ENCODE measurements around the gene LECT2.
A peak's percentile ranks its signal among the peaks of the same experiment; 100 is the strongest.

LECT2 gene

GRCh38 chr5:135988546-135988945 lies 33.8 kb upstream of the LECT2 start:
- no peak for TF ChIP-seq CTCF (IDR thresholded peaks at IDR 0.05; ENCODE audit: low read depth, low read length, missing control alignments)
- in situ Hi-C loops (cut with HindIII; ENCODE audit: low pct_ligation_motif_present, low sequenced_read_pairs) = no loop called here
- no peak overlapping the region for H3K27ac ChIP-seq
- DNase-seq = no peak
- H3K36me3 ChIP-seq (replicated peaks) = no peaks in the 10 kb centered on the region
- no peak overlapping the region for H3K4me3 ChIP-seq (ENCODE audit: low read depth, low read length)
- no peaks in the 10 kb centered on the region for H3K27me3 ChIP-seq (replicated peaks)

DNA sequence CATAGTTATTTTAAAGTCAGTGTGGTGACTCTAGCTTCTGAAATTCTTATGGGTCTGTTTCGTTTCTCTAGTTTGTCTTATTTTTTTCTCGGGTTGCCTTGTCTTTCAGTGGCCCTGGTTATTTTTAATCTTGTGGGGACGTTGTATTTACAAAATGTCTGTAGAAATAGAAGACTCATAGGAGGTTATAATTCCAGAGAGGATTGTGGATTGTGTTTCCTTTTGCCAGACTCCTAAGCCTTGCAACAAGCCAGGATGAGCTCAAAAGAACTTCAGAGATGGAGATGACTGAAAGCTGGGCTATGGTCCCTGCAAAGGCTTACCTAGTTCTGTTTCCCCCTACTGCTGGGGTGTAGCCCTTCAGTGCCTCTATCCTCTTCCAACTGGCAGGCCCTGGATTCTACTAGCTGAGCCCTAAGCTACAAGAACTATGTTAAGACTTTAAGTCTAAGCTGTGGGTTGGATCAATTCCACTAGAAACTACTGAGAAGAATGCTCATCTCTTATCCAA lies 32.2 kb upstream of the LECT2 start:
- no peak for DNase-seq
- TF ChIP-seq CTCF (IDR thresholded peaks at IDR 0.05; ENCODE audit: low read depth, low read length, missing control alignments) = no peak
- no peak overlapping the region for H3K27ac ChIP-seq
- no peaks in the 10 kb centered on the region for H3K36me3 ChIP-seq (replicated peaks)
- in situ Hi-C loops (cut with HindIII; ENCODE audit: low pct_ligation_motif_present, low sequenced_read_pairs) = no loop called here
- H3K4me3 ChIP-seq (ENCODE audit: low read depth, low read length) = no peak overlapping the region
- H3K27me3 ChIP-seq (replicated peaks) = no peaks in the 10 kb centered on the region

- no peak for TF ChIP-seq CTCF (IDR thresholded peaks at IDR 0.05; ENCODE audit: low read depth, low read length, missing control alignments)
- Histone ChIP-seq H3K27me3 (replicated peaks) (no peaks in the 10 kb centered on the region), H3K4me3 (ENCODE audit: low read depth, low read length) (no peak overlapping the region), H3K27ac (no peak overlapping the region), H3K36me3 (replicated peaks) (no peaks in the 10 kb centered on the region)
- DNase-seq = no peak
- in situ Hi-C loops (cut with HindIII; ENCODE audit: low pct_ligation_motif_present, low sequenced_read_pairs) = no loop called here
Observed at GRCh38 chr5:135986401-135986800, 31.6 kb upstream of the LECT2 start.

- Histone ChIP-seq H3K4me3 (ENCODE audit: low read depth, low read length) (no peak overlapping the region), H3K36me3 (replicated peaks) (no peaks in the 10 kb centered on the region), H3K27me3 (replicated peaks) (no peaks in the 10 kb centered on the region), H3K27ac (no peak overlapping the region)
- DNase-seq = no peak
- no peak for TF ChIP-seq CTCF (IDR thresholded peaks at IDR 0.05; ENCODE audit: low read depth, low read length, missing control alignments)
- in situ Hi-C loops (cut with HindIII; ENCODE audit: low pct_ligation_motif_present, low sequenced_read_pairs) = no loop called here
Observed at GRCh38 chr5:135985951-135986350, 31.2 kb upstream of the LECT2 start.

- Histone ChIP-seq H3K27me3 (replicated peaks) (no peaks in the 10 kb centered on the region), H3K36me3 (replicated peaks) (no peaks in the 10 kb centered on the region), H3K4me3 (ENCODE audit: low read depth, low read length) (no peak overlapping the region), H3K27ac (no peak overlapping the region)
- no peak for DNase-seq
- in situ Hi-C loops (cut with HindIII; ENCODE audit: low pct_ligation_motif_present, low sequenced_read_pairs) = no loop called here
- TF ChIP-seq CTCF (IDR thresholded peaks at IDR 0.05; ENCODE audit: low read depth, low read length, missing control alignments) = no peak
Observed at GRCh38 chr5:135980620-135981019, 25.8 kb upstream of the LECT2 start.

- H3K36me3 ChIP-seq (replicated peaks) = no peaks in the 10 kb centered on the region
- no peak overlapping the region for H3K4me3 ChIP-seq (ENCODE audit: low read depth, low read length)
- no peak for TF ChIP-seq CTCF (IDR thresholded peaks at IDR 0.05; ENCODE audit: low read depth, low read length, missing control alignments)
- DNase-seq = peak; percentile 57
- H3K27me3 ChIP-seq (replicated peaks) = no peaks in the 10 kb centered on the region
- H3K27ac ChIP-seq = peak overlapping the region; percentile 9
- in situ Hi-C loops (cut with HindIII; ENCODE audit: low pct_ligation_motif_present, low sequenced_read_pairs) = no loop called here
Observed at GRCh38 chr5:135979510-135979909, 24.7 kb upstream of the LECT2 start.

Measured in brain microvascular endothelial cell (primary cell).